Mesothelial cell of epicardium (in vitro differentiated cells): ENCODE data around the gene ZNF619. TPM values are rescaled to one million over a fixed set of nuclear protein-coding genes. Genes with fewer than 3 reads are reported as not detected.
A peak's percentile ranks its signal among the peaks of the same experiment; 100 is the strongest.

Experiments used
- DNase-seq, 2 experiments: peaks; one replicate each; pipeline ENCODE4 v3.0.0; 2021; ENCODE audit warnings: low spot score in 2 of 2; ENCODE audit not compliant: unreplicated experiment in 2 of 2
- H3K27ac Mint-ChIP-seq: 2 replicates; pipeline ENCODE4 v1.8.0; 2021; ENCODE audit warnings: mixed read lengths
- H3K27me3 Mint-ChIP-seq: 2 replicates; pipeline ENCODE4 v1.8.0; 2021; ENCODE audit warnings: low read depth, mixed read lengths
- H3K36me3 Mint-ChIP-seq: 2 replicates; pipeline ENCODE4 v1.8.0; 2021; ENCODE audit warnings: mixed read lengths
- H3K4me1 Mint-ChIP-seq: 2 replicates; pipeline ENCODE4 v1.8.0; 2021; ENCODE audit warnings: mixed read lengths
- H3K4me3 Mint-ChIP-seq: 2 replicates; pipeline ENCODE4 v1.8.0; 2021; ENCODE audit warnings: mild to moderate bottlenecking, moderate library complexity, mixed read lengths
- H3K9me3 Mint-ChIP-seq: 2 replicates; pipeline ENCODE4 v1.8.0; 2021; ENCODE audit warnings: mixed read lengths
- CTCF ChIP-seq: fragments of 200-600 bp; sonication (generic); IDR thresholded peaks from one replicate; pipeline ENCODE4 v1.5.0; 2021; ENCODE audit warnings: antibody characterized with exemption; ENCODE audit not compliant: unreplicated experiment
- total RNA-seq: library from RNA; stranded (reverse); gene quantifications from 3 replicates; pipeline ENCODE4 v1.2.1, GENCODE V29; 2021

Gene ZNF619
- total RNA-seq, 1 donor from 2014 or later: 9.7 TPM

- DNase-seq: no peak
- peaks cover 17% of the 10 kb centered on the region for H3K4me1 Mint-ChIP-seq
- H3K9me3 Mint-ChIP-seq: no peaks in the 10 kb centered on the region
- no peak for TF ChIP-seq CTCF
- H3K27me3 Mint-ChIP-seq: no peaks in the 10 kb centered on the region
- H3K4me3 Mint-ChIP-seq: no peak overlapping the region
- no peak overlapping the region for H3K27ac Mint-ChIP-seq
- peaks cover 2% of the 10 kb centered on the region for H3K36me3 Mint-ChIP-seq
These were observed 26.5 kb upstream of the ZNF619 start for GRCh38 chr3:40450438-40450837.

- H3K4me1 Mint-ChIP-seq: peaks cover 22% of the 10 kb centered on the region
- H3K36me3 Mint-ChIP-seq: peaks cover 2% of the 10 kb centered on the region
- H3K9me3 Mint-ChIP-seq: no peaks in the 10 kb centered on the region
- no peak for TF ChIP-seq CTCF
- peak overlapping the region; percentile 85 for H3K4me3 Mint-ChIP-seq
- DNase-seq: no peak
- no peak overlapping the region for H3K27ac Mint-ChIP-seq
- no peaks in the 10 kb centered on the region for H3K27me3 Mint-ChIP-seq
These were observed 25.4 kb upstream of the ZNF619 start for GRCh38 chr3:40451551-40451950.

GRCh38 chr3:40452057-40452456 is 24.9 kb upstream of the ZNF619 start:
- H3K36me3 Mint-ChIP-seq: peaks cover 2% of the 10 kb centered on the region
- no peak for DNase-seq
- no peaks in the 10 kb centered on the region for H3K27me3 Mint-ChIP-seq
- peak overlapping the region; percentile 85 for H3K4me3 Mint-ChIP-seq
- peak overlapping the region; percentile 99 for H3K27ac Mint-ChIP-seq
- H3K4me1 Mint-ChIP-seq: peaks cover 25% of the 10 kb centered on the region
- H3K9me3 Mint-ChIP-seq: no peaks in the 10 kb centered on the region
- TF ChIP-seq CTCF: no peak

- Mint-ChIP-seq H3K27ac (peak overlapping the region; percentile 99), H3K27me3 (no peaks in the 10 kb centered on the region), H3K4me1 (peaks cover 25% of the 10 kb centered on the region), H3K36me3 (peaks cover 2% of the 10 kb centered on the region), H3K4me3 (peak overlapping the region; percentile 85), H3K9me3 (no peaks in the 10 kb centered on the region)
- TF ChIP-seq CTCF: no peak
- DNase-seq: no peak
These were observed 24.4 kb upstream of the ZNF619 start for GRCh38 chr3:40452562-40452875.

- peaks cover 31% of the 10 kb centered on the region for H3K4me1 Mint-ChIP-seq
- peak overlapping the region; percentile 99 for H3K27ac Mint-ChIP-seq
- DNase-seq: peak; percentile 91
- H3K27me3 Mint-ChIP-seq: no peaks in the 10 kb centered on the region
- H3K36me3 Mint-ChIP-seq: peaks cover 3% of the 10 kb centered on the region
- no peaks in the 10 kb centered on the region for H3K9me3 Mint-ChIP-seq
- peak overlapping the region; percentile 85 for H3K4me3 Mint-ChIP-seq
- no peak for TF ChIP-seq CTCF
These were observed 23.8 kb upstream of the ZNF619 start for GRCh38 chr3:40452876-40453730.

GRCh38 chr3:40453933-40454332 is 23.0 kb upstream of the ZNF619 start:
- Mint-ChIP-seq H3K27ac (peak overlapping the region; percentile 99), H3K27me3 (no peaks in the 10 kb centered on the region), H3K36me3 (peaks cover 8% of the 10 kb centered on the region), H3K4me3 (peak overlapping the region; percentile 85), H3K4me1 (peaks cover 39% of the 10 kb centered on the region), H3K9me3 (no peaks in the 10 kb centered on the region)
- no peak for TF ChIP-seq CTCF
- no peak for DNase-seq
